ENCODE measurements around the gene SF3A1. TPM values are rescaled to one million over a fixed set of nuclear protein-coding genes. Genes with fewer than 3 reads are reported as not detected.

SF3A1 gene
- total and polyA plus RNA-seq, 2 donors (not counting 1 experiment from before 2014, with no cell fraction given) = 17.0 to 22.9 TPM

DNA sequence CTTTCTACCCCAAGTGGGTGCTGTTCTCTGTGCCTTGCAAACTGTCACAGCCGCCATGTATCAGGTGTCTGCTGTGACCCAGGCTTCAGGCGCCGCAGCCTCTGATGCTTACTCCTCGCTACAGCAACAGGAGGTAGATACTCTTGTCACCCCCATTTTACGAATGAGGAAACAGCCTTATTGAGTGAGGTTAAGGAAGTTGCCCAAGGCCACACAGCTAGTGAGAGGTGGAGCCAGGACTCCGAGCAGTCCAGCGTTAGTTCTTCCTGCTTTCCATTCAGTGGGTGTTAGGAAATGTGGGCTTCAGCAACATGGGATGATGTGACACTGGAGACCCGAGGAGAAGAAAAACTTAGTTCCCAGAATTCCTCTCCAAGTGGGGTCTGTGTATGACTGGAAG lies 16.2 kb upstream of the SF3A1 start:
- Histone ChIP-seq H3K4me1 (ENCODE audit: control insufficient read depth, extremely low read depth, insufficient read depth, low read length) (no peaks in the 10 kb centered on the region), H3K9me3 (ENCODE audit: control insufficient read depth, insufficient read depth, low read depth, low read length) (no peaks in the 10 kb centered on the region), H3K27me3 (ENCODE audit: control insufficient read depth, insufficient read depth, low read length) (no peaks in the 10 kb centered on the region), H3K79me2 (ENCODE audit: control insufficient read depth, insufficient read depth, low read length) (no peaks in the 10 kb centered on the region), H4K20me1 (ENCODE audit: control insufficient read depth, extremely low read depth, insufficient read depth, low read length) (no peaks in the 10 kb centered on the region), H3K4me2 (ENCODE audit: extremely low read depth, insufficient read depth, low read length) (no peak overlapping the region), H3K27ac (ENCODE audit: insufficient read depth, low read length) (no peak overlapping the region), H2AFZ (ENCODE audit: low read length) (no peak overlapping the region), H3K4me3 (replicated peaks in 1 of 4; ENCODE audit: control extremely low read depth in 1 of 4, insufficient read depth in 1 of 4, low read depth in 3 of 4, low read length in 4 of 4) (no peak overlapping the region), H3K36me3 (ENCODE audit: control insufficient read depth, insufficient read depth, low read length) (peaks cover 4% of the 10 kb centered on the region), H3K9ac (ENCODE audit: insufficient read depth, low read length) (no peak overlapping the region)
- no peak for TF ChIP-seq EZH2 (IDR thresholded peaks at IDR 0.05; ENCODE audit: low read length, missing control alignments)
- TF ChIP-seq, protein P1, sequence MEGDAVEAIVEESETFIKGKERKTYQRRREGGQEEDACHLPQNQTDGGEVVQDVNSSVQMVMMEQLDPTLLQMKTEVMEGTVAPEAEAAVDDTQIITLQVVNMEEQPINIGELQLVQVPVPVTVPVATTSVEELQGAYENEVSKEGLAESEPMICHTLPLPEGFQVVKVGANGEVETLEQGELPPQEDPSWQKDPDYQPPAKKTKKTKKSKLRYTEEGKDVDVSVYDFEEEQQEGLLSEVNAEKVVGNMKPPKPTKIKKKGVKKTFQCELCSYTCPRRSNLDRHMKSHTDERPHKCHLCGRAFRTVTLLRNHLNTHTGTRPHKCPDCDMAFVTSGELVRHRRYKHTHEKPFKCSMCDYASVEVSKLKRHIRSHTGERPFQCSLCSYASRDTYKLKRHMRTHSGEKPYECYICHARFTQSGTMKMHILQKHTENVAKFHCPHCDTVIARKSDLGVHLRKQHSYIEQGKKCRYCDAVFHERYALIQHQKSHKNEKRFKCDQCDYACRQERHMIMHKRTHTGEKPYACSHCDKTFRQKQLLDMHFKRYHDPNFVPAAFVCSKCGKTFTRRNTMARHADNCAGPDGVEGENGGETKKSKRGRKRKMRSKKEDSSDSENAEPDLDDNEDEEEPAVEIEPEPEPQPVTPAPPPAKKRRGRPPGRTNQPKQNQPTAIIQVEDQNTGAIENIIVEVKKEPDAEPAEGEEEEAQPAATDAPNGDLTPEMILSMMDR (conservative IDR thresholded peaks at IDR 0.05 in 1 of 2, IDR thresholded peaks at IDR 0.05 in 1 of 2; ENCODE audit: low read depth in 1 of 2, low read length in 2 of 2) = no peak
- DNase-seq (ENCODE audit: low read depth in 2 of 2) = no peak

DNA sequence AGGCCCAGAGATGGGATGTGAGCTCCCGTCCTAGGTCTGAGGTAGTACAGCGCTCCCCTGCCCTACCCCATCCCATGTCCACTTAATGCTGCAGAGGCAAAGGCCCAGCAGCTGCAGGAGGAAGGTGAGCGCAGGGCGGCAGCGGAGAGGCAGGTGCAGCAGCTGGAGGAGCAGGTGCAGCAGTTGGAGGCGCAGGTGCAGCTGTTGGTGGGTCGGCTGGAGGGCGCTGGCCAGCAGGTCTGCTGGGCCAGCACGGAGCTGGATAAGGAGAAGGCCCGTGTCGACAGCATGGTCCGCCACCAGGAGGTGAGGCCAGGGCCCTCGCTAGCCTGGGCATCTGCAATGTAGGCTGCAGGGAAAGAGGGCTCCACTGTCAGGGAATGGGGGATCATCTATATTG lies 15.3 kb upstream of the SF3A1 start:
- no peaks in the 10 kb centered on the region for H3K9me3 ChIP-seq (ENCODE audit: control insufficient read depth, insufficient read depth, low read depth, low read length)
- no peaks in the 10 kb centered on the region for H3K27me3 ChIP-seq (ENCODE audit: control insufficient read depth, insufficient read depth, low read length)
- no peaks in the 10 kb centered on the region for H3K4me1 ChIP-seq (ENCODE audit: control insufficient read depth, extremely low read depth, insufficient read depth, low read length)
- TF ChIP-seq, protein P1 (conservative IDR thresholded peaks at IDR 0.05 in 1 of 2, IDR thresholded peaks at IDR 0.05 in 1 of 2; ENCODE audit: low read depth in 1 of 2, low read length in 2 of 2) = no peak
- TF ChIP-seq EZH2 (IDR thresholded peaks at IDR 0.05; ENCODE audit: low read length, missing control alignments) = no peak
- H3K36me3 ChIP-seq (ENCODE audit: control insufficient read depth, insufficient read depth, low read length) = peaks cover under 1% of the 10 kb centered on the region
- no peak overlapping the region for H3K9ac ChIP-seq (ENCODE audit: insufficient read depth, low read length)
- H3K4me2 ChIP-seq (ENCODE audit: extremely low read depth, insufficient read depth, low read length) = no peak overlapping the region
- no peaks in the 10 kb centered on the region for H3K79me2 ChIP-seq (ENCODE audit: control insufficient read depth, insufficient read depth, low read length)
- no peak overlapping the region for H3K4me3 ChIP-seq (replicated peaks in 1 of 4; ENCODE audit: control extremely low read depth in 1 of 4, insufficient read depth in 1 of 4, low read depth in 3 of 4, low read length in 4 of 4)
- no peaks in the 10 kb centered on the region for H4K20me1 ChIP-seq (ENCODE audit: control insufficient read depth, extremely low read depth, insufficient read depth, low read length)
- H2AFZ ChIP-seq (ENCODE audit: low read length) = no peak overlapping the region
- no peak overlapping the region for H3K27ac ChIP-seq (ENCODE audit: insufficient read depth, low read length)
- DNase-seq (ENCODE audit: low read depth in 2 of 2) = no peak

DNA sequence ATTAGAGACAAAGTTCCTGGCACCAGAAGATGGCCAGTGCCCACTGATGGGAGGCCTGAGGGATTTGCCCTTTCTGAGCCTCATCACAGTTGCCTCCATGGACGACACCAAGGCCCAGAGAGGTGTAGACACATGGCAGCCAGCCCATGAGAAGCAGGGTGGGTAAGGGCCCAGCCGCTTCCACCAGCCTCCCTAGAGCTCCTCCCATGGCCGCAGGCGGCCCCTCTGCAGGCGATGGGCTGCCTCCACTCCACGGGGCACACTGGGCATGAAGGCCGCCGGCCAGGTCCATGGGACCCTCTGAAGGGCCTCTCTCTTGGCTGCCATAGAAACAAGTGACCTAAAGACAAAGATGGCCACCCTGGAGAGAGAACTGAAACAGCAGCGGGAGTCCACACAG lies 14.6 kb upstream of the SF3A1 start:
- Histone ChIP-seq H3K4me3 (replicated peaks in 1 of 4; ENCODE audit: control extremely low read depth in 1 of 4, insufficient read depth in 1 of 4, low read depth in 3 of 4, low read length in 4 of 4) (no peak overlapping the region), H3K27ac (ENCODE audit: insufficient read depth, low read length) (no peak overlapping the region), H3K27me3 (ENCODE audit: control insufficient read depth, insufficient read depth, low read length) (no peaks in the 10 kb centered on the region), H3K9ac (ENCODE audit: insufficient read depth, low read length) (no peak overlapping the region), H3K79me2 (ENCODE audit: control insufficient read depth, insufficient read depth, low read length) (no peaks in the 10 kb centered on the region), H3K9me3 (ENCODE audit: control insufficient read depth, insufficient read depth, low read depth, low read length) (no peaks in the 10 kb centered on the region), H3K4me1 (ENCODE audit: control insufficient read depth, extremely low read depth, insufficient read depth, low read length) (no peaks in the 10 kb centered on the region), H4K20me1 (ENCODE audit: control insufficient read depth, extremely low read depth, insufficient read depth, low read length) (no peaks in the 10 kb centered on the region), H3K36me3 (ENCODE audit: control insufficient read depth, insufficient read depth, low read length) (no peaks in the 10 kb centered on the region), H2AFZ (ENCODE audit: low read length) (no peak overlapping the region), H3K4me2 (ENCODE audit: extremely low read depth, insufficient read depth, low read length) (no peak overlapping the region)
- no peak for DNase-seq (ENCODE audit: low read depth in 2 of 2)
- no peak for TF ChIP-seq EZH2 (IDR thresholded peaks at IDR 0.05; ENCODE audit: low read length, missing control alignments)
- TF ChIP-seq, protein P1 (conservative IDR thresholded peaks at IDR 0.05 in 1 of 2, IDR thresholded peaks at IDR 0.05 in 1 of 2; ENCODE audit: low read depth in 1 of 2, low read length in 2 of 2) = no peak

All from fibroblast of lung (primary cell).